ENCODE results near the gene MMS22L. TPM values are rescaled to one million over a fixed set of nuclear protein-coding genes. Genes with fewer than 3 reads are reported as not detected.

The MMS22L gene
- total and polyA plus RNA-seq, 2 experiments from 2014 or later = 2.7 to 10.1 TPM

DNA sequence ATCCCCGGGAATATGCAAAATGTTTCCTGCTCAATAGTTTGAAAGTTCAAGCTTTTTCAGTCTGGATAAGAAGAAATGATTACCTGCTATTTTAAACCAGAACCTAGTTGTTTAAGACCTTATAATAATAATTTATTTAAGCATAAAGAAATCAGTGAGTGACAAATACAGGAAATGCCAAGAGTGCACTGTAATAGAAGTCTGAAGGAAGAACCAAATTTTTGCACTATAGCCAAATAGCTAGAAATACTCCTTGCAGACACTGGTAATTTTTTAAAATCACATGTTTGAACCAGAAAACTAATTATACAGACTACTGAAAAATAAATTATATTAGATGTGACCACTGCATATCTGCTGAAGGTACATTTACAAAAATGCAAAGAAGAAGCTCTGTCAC lies 93.2 kb downstream of the MMS22L start:
- no peak for DNase-seq (ENCODE audit: low spot score)
- no peaks in the 10 kb centered on the region for H4K20me1 ChIP-seq (ENCODE audit: insufficient read depth, poor library complexity, severe bottlenecking)
- no peak overlapping the region for H2AFZ ChIP-seq
- 100% methylated on average over 1 of the region's 1 CpG for WGBS (ENCODE audit: low lambda C conversion rate, missing lambda C conversion rate)
- H3K27me3 ChIP-seq = no peaks in the 10 kb centered on the region
- no peak overlapping the region for H3K4me3 ChIP-seq
- H3K27ac ChIP-seq = no peak overlapping the region
- no peaks in the 10 kb centered on the region for H3K4me1 ChIP-seq (ENCODE audit: insufficient read depth)
- no peaks in the 10 kb centered on the region for H3K9me2 ChIP-seq (replicated peaks; ENCODE audit: insufficient read depth)
- no peak overlapping the region for H3K4me2 ChIP-seq
- H3K36me3 ChIP-seq (replicated peaks; ENCODE audit: insufficient read depth, low read depth) = no peaks in the 10 kb centered on the region
- no peaks in the 10 kb centered on the region for H3K9me3 ChIP-seq (ENCODE audit: low read depth)
- H3K79me2 ChIP-seq = no peaks in the 10 kb centered on the region
- TF ChIP-seq, protein P1, sequence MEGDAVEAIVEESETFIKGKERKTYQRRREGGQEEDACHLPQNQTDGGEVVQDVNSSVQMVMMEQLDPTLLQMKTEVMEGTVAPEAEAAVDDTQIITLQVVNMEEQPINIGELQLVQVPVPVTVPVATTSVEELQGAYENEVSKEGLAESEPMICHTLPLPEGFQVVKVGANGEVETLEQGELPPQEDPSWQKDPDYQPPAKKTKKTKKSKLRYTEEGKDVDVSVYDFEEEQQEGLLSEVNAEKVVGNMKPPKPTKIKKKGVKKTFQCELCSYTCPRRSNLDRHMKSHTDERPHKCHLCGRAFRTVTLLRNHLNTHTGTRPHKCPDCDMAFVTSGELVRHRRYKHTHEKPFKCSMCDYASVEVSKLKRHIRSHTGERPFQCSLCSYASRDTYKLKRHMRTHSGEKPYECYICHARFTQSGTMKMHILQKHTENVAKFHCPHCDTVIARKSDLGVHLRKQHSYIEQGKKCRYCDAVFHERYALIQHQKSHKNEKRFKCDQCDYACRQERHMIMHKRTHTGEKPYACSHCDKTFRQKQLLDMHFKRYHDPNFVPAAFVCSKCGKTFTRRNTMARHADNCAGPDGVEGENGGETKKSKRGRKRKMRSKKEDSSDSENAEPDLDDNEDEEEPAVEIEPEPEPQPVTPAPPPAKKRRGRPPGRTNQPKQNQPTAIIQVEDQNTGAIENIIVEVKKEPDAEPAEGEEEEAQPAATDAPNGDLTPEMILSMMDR (IDR thresholded peaks at IDR 0.05; ENCODE audit: poor library complexity) = no peak
- TF ChIP-seq EZH2phosphoT487 (IDR thresholded peaks at IDR 0.05; ENCODE audit: low read depth, severe bottlenecking, unreplicated experiment) = no peak
- TF ChIP-seq EZH2 (IDR thresholded peaks at IDR 0.05; ENCODE audit: borderline replicate concordance) = no peak

DNA sequence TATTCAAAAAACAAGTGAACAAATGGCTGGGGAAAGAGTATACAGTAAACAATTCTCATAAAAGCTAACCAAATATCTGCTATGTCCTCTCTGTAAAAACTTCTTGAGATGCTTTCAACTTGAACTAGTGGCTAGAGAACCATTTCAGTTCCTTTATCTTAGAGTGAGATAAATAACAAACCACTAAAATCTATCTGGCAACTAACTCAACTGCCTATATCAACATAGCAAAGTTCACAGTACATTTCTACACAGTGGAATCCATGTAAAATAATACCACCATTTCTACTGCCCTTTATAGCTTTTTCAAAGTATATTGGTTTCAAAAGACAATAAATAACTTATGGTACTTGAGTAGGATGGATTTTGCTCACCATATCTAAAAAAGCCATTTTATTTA lies 95.1 kb downstream of the MMS22L start:
- no peaks in the 10 kb centered on the region for H3K36me3 ChIP-seq (replicated peaks; ENCODE audit: insufficient read depth, low read depth)
- no peak overlapping the region for H3K4me2 ChIP-seq
- H3K27ac ChIP-seq = no peak overlapping the region
- no peak for TF ChIP-seq EZH2phosphoT487 (IDR thresholded peaks at IDR 0.05; ENCODE audit: low read depth, severe bottlenecking, unreplicated experiment)
- TF ChIP-seq, protein P1 (IDR thresholded peaks at IDR 0.05; ENCODE audit: poor library complexity) = no peak
- TF ChIP-seq EZH2 (IDR thresholded peaks at IDR 0.05; ENCODE audit: borderline replicate concordance) = no peak
- no peaks in the 10 kb centered on the region for H3K79me2 ChIP-seq
- H3K4me3 ChIP-seq = no peak overlapping the region
- H3K9me3 ChIP-seq (ENCODE audit: low read depth) = no peaks in the 10 kb centered on the region
- no peaks in the 10 kb centered on the region for H3K27me3 ChIP-seq
- no peaks in the 10 kb centered on the region for H3K9me2 ChIP-seq (replicated peaks; ENCODE audit: insufficient read depth)
- no peak overlapping the region for H2AFZ ChIP-seq
- H4K20me1 ChIP-seq (ENCODE audit: insufficient read depth, poor library complexity, severe bottlenecking) = no peaks in the 10 kb centered on the region
- DNase-seq (ENCODE audit: low spot score) = no peak
- no peaks in the 10 kb centered on the region for H3K4me1 ChIP-seq (ENCODE audit: insufficient read depth)

DNA sequence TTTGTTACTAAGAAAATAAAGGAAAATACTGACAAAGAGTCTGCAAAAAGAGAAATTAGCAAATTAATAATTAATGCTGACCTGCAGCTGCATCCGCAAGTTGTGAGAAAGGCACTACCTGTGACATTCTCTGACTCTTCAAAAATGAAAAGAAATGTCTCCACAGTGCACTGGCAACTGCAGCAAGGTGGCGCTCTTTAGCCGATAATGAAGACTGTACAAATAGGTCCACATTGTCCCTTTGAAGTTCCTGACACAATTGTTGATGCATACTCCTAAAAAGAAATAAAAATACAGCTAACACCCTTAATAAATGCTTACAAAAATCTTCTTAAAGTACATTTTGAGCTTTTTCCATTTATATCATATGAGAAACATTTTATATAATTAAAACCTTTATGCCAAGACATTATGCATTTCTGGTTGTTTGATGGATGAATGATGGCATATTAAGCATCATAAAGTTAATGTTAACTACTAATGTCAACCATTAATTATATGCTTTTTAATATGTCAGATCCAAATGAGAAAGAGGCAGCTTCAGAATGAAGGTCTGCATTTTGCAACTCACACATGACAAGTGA lies 96.5 kb downstream of the MMS22L start:
- Histone ChIP-seq H3K4me1 (ENCODE audit: insufficient read depth) (no peaks in the 10 kb centered on the region), H3K4me2 (no peak overlapping the region), H3K4me3 (no peak overlapping the region), H3K27ac (no peak overlapping the region), H2AFZ (no peak overlapping the region), H3K9me2 (replicated peaks; ENCODE audit: insufficient read depth) (no peaks in the 10 kb centered on the region), H3K27me3 (no peaks in the 10 kb centered on the region), H3K9me3 (ENCODE audit: low read depth) (no peaks in the 10 kb centered on the region), H3K79me2 (no peaks in the 10 kb centered on the region), H3K36me3 (replicated peaks; ENCODE audit: insufficient read depth, low read depth) (no peaks in the 10 kb centered on the region), H4K20me1 (ENCODE audit: insufficient read depth, poor library complexity, severe bottlenecking) (no peaks in the 10 kb centered on the region)
- peak; percentile 85 for DNase-seq (ENCODE audit: low spot score)
- TF ChIP-seq EZH2 (IDR thresholded peaks at IDR 0.05; ENCODE audit: borderline replicate concordance) = no peak
- TF ChIP-seq, protein P1 (IDR thresholded peaks at IDR 0.05; ENCODE audit: poor library complexity) = peak; percentile 96
- 26% methylated on average over 3 of the region's 3 CpGs for WGBS (ENCODE audit: low lambda C conversion rate, missing lambda C conversion rate)

DNA sequence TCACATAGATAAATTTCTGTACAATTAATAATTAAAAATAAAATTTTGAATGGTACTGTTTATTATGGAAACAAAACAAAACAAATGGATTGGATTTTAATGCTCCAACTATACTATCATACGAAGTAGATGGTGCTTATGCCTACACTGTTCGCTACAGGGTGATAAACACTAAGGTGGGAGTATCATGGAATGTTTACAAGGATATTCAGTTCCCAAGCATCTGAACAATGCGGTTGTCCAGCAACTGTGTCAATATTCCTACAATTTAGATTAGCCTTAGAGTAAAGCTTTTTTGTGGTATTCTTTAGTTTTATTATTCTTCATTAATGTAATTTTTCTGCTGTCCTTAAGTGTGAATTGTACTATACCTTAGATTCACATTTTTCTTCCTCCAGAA lies 105.1 kb downstream of the MMS22L start:
- 66% methylated on average over 3 of the region's 3 CpGs for WGBS (ENCODE audit: low lambda C conversion rate, missing lambda C conversion rate)
- H3K4me2 ChIP-seq = no peak overlapping the region
- no peaks in the 10 kb centered on the region for H3K4me1 ChIP-seq (ENCODE audit: insufficient read depth)
- no peaks in the 10 kb centered on the region for H3K27me3 ChIP-seq
- no peak overlapping the region for H3K27ac ChIP-seq
- H2AFZ ChIP-seq = no peak overlapping the region
- DNase-seq (ENCODE audit: low spot score) = no peak
- H3K9me3 ChIP-seq (ENCODE audit: low read depth) = no peaks in the 10 kb centered on the region
- H4K20me1 ChIP-seq (ENCODE audit: insufficient read depth, poor library complexity, severe bottlenecking) = no peaks in the 10 kb centered on the region
- H3K79me2 ChIP-seq = no peaks in the 10 kb centered on the region
- H3K36me3 ChIP-seq (replicated peaks; ENCODE audit: insufficient read depth, low read depth) = no peaks in the 10 kb centered on the region
- H3K9me2 ChIP-seq (replicated peaks; ENCODE audit: insufficient read depth) = no peaks in the 10 kb centered on the region
- H3K4me3 ChIP-seq = no peak overlapping the region
- TF ChIP-seq, protein P1 (IDR thresholded peaks at IDR 0.05; ENCODE audit: poor library complexity) = no peak
- TF ChIP-seq EZH2phosphoT487 (IDR thresholded peaks at IDR 0.05; ENCODE audit: low read depth, severe bottlenecking, unreplicated experiment) (no peak), EZH2 (IDR thresholded peaks at IDR 0.05; ENCODE audit: borderline replicate concordance) (no peak)
